GM18951 (cell line): ENCODE results near the gene RASGRF1.

ENCODE experiments used
- POLR2A ChIP-seq: IDR thresholded peaks from 4 replicates; pipeline ENCODE4 v1.6.1; 2011; ENCODE audit warnings: mild to moderate bottlenecking; ENCODE audit not compliant: insufficient read length, insufficient read depth; ENCODE audit errors: extremely low read depth
- in situ Hi-C: fragments of 300-500 bp; cut with MboI; formaldehyde crosslinking; loops from one replicate; pipeline ENCODE4 v1.12.0; 2022; ENCODE audit warnings: low sequenced_read_pairs, mixed read lengths, inconsistent platforms; ENCODE audit not compliant: unreplicated experiment

Gene RASGRF1, protein sequence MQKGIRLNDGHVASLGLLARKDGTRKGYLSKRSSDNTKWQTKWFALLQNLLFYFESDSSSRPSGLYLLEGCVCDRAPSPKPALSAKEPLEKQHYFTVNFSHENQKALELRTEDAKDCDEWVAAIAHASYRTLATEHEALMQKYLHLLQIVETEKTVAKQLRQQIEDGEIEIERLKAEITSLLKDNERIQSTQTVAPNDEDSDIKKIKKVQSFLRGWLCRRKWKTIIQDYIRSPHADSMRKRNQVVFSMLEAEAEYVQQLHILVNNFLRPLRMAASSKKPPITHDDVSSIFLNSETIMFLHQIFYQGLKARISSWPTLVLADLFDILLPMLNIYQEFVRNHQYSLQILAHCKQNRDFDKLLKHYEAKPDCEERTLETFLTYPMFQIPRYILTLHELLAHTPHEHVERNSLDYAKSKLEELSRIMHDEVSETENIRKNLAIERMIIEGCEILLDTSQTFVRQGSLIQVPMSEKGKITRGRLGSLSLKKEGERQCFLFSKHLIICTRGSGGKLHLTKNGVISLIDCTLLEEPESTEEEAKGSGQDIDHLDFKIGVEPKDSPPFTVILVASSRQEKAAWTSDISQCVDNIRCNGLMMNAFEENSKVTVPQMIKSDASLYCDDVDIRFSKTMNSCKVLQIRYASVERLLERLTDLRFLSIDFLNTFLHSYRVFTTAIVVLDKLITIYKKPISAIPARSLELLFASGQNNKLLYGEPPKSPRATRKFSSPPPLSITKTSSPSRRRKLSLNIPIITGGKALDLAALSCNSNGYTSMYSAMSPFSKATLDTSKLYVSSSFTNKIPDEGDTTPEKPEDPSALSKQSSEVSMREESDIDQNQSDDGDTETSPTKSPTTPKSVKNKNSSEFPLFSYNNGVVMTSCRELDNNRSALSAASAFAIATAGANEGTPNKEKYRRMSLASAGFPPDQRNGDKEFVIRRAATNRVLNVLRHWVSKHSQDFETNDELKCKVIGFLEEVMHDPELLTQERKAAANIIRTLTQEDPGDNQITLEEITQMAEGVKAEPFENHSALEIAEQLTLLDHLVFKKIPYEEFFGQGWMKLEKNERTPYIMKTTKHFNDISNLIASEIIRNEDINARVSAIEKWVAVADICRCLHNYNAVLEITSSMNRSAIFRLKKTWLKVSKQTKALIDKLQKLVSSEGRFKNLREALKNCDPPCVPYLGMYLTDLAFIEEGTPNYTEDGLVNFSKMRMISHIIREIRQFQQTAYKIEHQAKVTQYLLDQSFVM (N-terminal part only)

DNA sequence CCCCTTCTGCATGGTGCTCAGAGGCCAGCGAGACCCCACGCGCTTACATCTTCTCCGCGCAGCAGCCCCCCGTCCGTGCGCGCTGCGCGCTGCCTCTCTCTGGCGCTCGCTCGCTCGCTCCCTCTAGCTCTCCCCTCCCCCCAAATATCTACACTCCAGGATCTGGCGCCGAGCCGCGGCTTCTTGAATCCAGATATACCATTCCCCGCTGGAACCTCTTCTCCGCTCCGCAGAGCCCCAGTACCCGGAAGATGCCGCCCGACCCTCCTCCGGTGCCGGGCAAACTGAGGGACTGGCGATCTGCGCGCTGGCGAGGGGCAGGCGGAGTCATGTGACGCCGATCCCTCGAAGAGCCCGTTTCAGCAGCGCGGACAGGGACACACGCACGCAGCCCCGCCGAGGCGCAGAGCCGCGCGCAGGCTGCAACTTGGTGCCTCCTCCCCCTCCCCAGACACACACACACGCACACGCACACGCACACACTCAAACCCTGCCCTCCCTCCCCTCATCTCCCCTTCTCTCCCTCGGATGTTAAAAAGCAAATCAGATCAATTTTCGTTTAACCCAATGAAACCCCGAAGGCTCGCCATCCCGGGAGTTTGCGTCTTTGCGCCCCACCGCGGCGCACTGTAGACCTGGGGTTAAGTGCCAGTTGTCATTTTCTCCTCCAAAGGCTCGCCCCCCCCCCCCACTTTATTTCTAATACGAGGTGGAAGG, at the start of gene RASGRF1:
TSS of gene RASGRF1 (minus strand) at position 294 of the 717 bp plus-strand sequence. CDS start at position 12, 282 bp downstream.
- no peak for TF ChIP-seq POLR2A
- in situ Hi-C loops = no loop called here

DNA sequence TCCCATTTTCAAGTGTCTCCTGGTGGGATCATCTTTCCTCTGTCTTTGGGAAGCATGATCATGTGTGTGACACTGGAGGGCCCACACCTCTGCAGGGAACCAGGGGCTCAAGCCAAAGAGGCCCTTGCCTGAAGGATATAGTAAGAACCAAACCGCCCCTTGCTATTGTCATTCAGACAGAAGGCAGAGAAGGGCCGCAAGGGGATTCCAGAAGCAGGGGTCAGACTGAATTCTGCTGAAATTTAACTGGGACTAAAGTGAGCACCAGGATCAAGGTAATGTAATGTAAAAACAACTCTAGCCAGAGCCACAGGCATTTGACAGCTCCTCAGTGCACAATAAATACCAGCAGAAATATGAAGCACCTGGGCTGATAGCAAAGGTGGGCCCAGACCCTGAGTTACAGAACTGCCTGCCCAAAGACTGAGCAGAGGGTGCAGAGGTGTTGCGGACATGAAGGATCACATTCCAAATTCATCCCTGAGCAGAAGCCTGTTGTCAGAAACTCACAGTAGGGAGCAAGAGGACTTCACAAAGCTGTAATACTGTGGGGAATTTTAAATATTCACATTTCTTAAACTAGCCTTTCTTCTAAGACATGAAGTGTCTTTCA, 46.0 kb upstream of the RASGRF1 start:
- in situ Hi-C loops = no loop called here
- TF ChIP-seq POLR2A = no peak

DNA sequence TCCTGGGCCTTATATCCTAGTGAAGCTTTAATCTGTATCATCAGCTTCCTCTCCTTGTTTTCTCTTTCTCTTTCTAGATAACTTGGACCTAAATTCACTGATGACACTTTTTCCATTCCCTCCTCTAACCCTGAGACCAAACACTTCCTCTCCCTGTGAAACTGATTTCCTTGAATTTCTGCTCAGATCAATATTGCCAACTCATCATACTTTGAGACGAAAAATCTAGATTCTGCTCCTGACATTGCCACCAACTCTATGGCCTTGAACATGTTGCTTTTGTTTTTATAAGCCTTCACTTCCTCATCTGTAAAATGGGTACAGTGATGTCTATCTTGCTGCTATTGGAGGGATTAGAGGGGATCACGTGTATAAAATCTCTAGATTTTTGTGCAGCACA, 42.7 kb upstream of the RASGRF1 start:
- in situ Hi-C loops = no loop called here
- TF ChIP-seq POLR2A = no peak

DNA sequence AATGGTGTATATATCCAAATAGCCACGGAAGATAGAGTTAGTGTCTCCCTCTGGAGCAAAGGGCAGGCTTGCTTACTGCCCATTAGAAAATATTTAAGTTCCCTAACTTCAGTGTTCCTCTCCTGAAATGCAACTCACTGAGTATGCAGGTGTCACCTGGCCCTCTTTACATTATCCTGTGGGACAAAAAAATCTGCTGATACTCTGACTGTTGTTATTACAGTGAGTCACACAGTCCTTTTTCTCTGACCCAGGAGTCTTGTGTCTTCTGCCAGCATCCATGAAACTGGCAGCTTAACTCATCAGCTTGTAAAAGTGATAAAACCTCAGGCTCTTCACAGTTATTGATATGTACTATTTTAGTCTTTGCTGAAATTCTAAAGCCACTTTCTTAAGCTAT, 42.2 kb upstream of the RASGRF1 start:
- in situ Hi-C loops = no loop called here

DNA sequence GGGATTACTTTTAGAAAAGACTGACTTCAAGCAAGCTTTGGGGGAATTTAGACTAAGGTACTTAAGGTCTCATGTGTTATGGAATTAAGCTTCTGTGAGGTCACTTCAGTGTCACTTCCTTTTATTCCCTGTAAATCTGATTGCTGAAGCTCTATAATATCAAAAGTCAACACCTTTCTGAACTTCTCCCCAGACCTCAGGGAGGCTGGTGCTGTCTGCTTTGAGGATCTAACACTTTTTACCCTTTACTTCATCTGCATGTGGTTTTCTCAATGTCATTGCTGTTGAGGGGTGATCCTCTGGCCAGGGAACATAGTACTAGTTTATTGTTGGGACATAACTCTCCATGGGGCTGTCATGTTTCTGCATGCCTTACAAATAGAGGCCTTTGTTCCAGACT, 41.8 kb upstream of the RASGRF1 start:
- TF ChIP-seq POLR2A = no peak
- in situ Hi-C loops = no loop called here

More for the DNA sequence above, 42.2 kb upstream of the RASGRF1 start:
- TF ChIP-seq POLR2A = no peak

DNA sequence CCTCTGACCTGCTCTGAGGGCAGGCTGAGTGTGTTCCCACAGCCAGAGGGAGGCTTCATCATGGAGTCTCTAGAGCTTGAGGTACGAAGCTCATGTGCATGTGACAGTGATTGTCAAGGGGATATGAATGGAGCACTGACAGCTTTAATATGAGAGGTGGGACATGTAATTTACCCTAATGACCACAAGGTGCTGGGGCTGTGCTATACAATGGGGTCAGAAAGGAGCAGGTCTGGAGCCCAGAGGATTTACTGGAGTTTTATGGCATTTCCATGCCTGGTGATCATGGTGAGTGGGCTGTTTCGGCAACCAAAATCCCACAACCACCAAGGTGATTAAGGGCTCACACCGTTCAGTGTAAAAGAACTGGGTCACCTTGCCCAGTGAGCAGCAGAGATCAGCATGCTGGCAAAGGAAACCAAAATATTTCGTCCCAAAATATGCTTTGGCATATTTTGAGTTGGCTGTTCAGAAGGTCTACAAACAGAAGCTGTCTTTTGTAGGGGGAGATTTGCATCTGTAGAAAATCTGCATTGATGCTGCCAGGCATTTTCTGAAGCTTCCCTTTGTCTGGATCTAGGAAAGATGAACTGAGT, 40.1 kb upstream of the RASGRF1 start:
- no peak for TF ChIP-seq POLR2A

DNA sequence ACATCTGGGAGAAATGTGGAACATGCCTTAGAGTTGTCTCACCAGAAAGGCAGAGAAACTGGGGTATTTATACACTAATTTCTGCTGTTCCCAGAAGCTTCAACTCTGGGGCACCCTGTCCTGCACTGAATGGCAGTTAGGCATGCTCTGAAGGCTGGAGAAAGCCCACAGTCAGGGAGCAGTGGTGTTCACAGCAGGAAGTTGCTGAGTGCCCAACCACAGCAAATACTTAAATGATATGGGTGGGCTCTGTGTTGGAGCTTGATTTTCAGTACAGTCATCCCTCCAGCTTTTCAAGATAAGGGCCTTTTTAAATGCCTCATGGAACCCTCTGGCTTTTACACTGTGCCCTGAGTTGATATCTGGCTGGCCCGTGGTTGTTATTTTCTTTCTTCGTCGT, 38.7 kb upstream of the RASGRF1 start:
- in situ Hi-C loops = no loop called here
- no peak for TF ChIP-seq POLR2A

More for the DNA sequence above, 40.1 kb upstream of the RASGRF1 start:
- in situ Hi-C loops = no loop called here

DNA sequence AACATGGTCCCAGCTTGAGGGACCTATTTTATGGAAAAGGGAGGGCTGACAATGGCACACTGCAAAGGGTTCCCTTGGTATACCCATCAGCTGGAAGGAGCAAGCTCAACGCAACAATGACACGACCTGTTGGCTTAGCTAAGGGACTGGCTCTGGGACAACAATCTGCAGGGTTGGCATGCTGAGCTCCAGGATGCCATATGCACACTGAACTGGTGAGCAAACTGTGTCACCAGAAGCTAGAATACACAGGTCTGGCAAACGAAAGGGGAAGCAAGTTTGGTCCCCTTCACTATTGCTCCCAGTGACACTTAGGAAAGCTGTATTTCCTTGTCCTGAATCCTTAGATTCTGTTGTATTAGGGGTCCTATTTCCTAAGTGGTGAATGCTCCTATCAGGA, 38.0 kb upstream of the RASGRF1 start:
- TF ChIP-seq POLR2A = no peak
- in situ Hi-C loops = no loop called here

DNA sequence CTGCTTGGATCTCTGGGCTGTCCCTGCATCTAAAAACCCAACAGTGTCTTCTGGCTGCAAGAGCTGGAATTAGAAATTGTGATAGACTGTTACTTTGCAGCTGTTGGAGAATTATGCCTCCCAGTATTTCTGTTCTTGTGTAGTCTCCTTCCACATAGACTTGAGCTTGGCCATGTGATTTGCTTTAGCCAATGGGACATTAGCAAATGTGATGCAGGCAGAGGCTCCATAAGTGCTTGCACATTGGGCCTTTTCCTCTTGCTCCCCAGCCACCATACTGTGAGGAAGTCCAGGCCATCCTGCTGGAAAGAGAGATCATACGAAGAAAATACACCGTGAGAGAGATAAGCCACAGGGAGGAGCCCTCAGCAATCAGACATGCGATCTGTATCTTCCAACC, 33.8 kb upstream of the RASGRF1 start:
- TF ChIP-seq POLR2A = no peak
- in situ Hi-C loops = no loop called here

DNA sequence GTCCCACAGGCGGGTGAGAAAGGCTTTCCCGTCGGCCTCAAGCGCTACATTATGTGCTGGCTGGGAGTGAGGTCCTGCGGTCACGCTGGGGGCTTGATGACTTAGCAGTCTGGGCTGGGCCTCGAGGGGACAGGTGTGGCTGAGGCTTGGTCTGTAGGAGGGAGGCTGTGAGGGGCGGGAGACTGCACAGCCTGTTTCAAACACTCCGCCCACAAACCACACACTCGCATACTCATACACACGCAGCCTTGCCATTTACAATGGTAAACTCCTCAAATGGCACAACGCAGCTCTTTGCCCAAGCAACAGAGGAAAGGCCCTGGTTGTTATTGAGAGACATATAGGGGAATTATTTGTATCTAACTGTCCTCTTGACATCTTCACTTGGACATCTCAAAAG, 32.4 kb upstream of the RASGRF1 start:
- in situ Hi-C loops = no loop called here

DNA sequence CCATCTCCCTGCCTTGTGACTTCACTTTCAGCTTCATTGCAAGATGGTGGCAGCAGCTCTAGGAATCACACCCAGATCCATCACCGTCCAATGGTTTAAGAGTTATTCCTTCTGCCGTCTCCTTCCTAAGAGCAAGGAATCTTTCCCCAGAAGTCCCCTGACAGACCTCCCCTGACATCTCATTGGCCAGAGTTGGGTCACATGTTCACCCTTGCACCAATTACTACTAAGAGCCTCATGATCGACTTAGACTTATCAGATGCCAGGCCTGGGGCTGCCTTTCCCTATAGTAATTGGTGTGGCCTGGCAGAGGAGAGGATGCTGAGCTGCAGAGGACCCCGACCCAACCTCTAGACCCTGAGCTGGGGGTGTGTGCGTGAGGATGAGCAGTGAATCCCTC, 31.8 kb upstream of the RASGRF1 start:
- TF ChIP-seq POLR2A = no peak
- in situ Hi-C loops = no loop called here

More for the DNA sequence above, 32.4 kb upstream of the RASGRF1 start:
- no peak for TF ChIP-seq POLR2A

DNA sequence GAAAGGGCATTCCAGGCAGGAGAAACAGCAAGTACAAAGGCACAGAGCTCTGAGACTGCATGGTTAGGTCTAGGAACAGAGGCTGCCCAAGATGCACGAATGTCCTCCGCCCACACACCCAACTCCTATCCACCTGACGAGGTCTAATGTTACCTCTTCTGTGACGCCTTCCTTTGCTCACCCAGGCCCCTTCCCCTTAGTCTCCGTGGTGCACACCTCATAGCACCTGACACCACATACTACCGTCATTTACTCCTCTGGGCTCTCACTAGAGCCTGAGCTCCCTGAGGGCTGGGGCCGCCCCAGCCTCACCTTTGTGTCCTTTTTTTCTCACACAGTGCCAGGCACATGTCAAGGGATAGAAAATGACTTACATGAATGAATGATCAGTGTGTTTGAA, 31.0 kb upstream of the RASGRF1 start:
- in situ Hi-C loops = no loop called here
- TF ChIP-seq POLR2A = no peak
